Non-pigmented ciliary epithelial cell (primary cell): ENCODE measurements around the gene SPPL2A.
"Not testable (repeated sequence)": the region's sequence is repeated elsewhere in the genome, so short reads cannot be mapped to it uniquely, and the experiment has no call there.

Experiments
- DNase-seq: peaks from one replicate; pipeline ENCODE4 v3.0.0-alpha.2; 2010; ENCODE audit warnings: low read depth

SPPL2A gene, protein sequence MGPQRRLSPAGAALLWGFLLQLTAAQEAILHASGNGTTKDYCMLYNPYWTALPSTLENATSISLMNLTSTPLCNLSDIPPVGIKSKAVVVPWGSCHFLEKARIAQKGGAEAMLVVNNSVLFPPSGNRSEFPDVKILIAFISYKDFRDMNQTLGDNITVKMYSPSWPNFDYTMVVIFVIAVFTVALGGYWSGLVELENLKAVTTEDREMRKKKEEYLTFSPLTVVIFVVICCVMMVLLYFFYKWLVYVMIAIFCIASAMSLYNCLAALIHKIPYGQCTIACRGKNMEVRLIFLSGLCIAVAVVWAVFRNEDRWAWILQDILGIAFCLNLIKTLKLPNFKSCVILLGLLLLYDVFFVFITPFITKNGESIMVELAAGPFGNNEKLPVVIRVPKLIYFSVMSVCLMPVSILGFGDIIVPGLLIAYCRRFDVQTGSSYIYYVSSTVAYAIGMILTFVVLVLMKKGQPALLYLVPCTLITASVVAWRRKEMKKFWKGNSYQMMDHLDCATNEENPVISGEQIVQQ

DNA sequence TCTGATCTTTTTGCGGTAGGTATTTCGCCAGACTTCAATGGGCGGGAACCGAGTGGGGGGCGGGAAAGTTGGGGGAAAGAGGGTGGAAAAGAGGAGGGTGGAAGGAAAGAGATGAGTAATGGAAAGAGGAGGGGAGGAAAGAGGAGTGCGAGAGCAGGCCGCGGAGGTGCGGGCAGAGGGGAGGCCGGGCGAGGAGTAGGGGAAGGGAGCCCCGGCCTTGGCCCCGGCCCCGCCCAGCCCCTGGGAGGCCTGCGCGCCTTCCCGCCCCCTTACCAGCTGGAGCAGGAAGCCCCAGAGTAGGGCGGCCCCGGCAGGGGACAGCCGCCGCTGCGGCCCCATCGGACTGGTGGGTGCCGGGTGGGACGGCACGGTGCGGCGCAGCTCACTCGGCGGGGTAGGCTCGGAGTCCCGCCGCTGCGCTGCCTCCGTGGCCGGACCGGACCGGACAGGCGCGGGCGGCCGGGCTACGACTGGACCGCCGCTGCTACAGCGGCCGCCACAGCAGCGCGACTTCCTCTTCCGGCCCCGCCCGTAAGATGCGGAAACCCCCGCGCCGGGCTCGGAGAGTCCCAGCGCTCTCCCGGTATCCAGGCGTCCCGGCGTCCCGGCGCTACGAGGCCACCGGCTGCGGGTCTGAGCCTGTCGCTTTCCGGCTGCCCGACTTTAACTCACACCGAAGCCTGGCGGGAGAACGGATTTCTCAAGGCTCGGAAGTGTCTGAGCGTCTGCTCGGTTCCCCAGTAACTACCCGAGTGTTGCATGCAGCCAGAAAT lies at the start of gene SPPL2A:
TSS of gene SPPL2A (minus strand) at position 512 of the 773 bp plus-strand sequence. CDS start at position 339, 173 bp downstream.
- peak; percentile 42 for DNase-seq

DNA sequence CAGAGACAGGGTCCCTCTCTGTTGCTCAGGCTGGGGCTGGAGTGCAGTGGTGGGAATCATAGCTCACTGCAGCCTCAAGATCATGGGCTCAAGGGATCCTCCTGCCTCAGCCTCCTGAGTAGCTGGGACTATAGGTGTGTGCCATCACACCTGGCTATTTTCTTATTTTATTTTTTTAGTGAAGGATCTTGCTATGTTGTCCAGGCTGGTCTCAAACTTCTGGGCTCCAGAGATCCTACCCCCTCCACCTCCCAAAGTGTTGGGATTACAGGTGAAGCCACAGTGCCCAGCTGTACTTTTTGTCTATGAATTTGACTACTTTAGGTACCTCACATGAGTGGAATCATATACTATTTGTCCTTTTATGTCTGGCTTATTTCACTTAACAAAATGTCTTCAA lies 49.1 kb upstream of the SPPL2A start:
- DNase-seq: no peak

DNA sequence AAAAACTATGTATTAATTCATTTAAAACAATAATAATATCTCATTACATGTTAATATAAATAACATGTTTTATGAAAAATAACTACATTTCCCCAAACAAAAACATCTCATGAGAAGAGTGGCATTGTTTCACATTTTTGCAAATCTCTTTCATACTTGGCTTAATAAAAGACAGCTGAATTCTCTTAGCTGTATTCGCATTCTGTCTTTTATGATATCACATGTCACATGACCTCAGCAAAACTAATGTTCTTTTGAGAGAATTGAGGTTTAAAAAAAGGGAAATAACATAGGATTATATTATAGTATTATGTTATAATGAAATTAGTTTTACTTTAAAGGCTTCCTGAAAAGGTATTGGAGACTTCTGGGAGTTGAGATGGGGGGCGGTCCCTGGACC lies 48.4 kb upstream of the SPPL2A start:
- DNase-seq: no peak

DNA sequence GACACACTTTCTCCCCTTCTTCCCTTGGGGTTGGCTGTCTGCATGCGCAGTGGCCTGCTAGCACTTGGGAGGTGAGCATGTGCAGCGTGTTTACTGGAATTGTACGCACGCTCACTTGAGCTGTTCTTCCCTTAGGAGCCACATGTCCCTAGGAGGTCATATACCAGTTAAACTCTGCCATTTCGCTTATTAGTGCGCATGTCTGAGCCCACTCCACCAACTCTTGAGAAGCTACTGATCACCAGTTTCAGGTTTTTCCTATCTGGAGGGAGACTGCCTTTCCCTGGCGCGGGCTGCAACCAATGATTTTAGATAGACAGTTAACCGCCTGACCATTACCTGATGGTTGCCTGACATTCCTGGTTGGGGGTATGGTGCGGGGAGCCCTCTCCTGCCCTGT lies 47.6 kb upstream of the SPPL2A start:
- DNase-seq: no peak

DNA sequence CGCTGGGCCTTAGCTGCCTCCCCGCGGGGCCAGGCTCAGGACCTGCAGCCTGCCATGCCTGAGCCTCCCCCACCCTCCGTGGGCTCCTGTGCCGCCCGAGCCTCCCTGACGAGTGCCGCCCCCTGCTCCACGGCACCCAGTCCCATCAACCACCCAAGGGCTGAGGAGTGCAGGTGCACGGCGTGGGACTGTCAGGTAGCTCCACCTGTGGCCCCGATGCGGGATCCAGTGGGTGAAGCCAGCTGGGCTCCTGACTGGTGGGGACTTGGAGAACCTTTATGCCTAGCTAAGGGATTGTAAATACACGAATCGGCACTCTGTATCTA lies 46.6 kb upstream of the SPPL2A start:
- DNase-seq: not testable (repeated sequence)

DNA sequence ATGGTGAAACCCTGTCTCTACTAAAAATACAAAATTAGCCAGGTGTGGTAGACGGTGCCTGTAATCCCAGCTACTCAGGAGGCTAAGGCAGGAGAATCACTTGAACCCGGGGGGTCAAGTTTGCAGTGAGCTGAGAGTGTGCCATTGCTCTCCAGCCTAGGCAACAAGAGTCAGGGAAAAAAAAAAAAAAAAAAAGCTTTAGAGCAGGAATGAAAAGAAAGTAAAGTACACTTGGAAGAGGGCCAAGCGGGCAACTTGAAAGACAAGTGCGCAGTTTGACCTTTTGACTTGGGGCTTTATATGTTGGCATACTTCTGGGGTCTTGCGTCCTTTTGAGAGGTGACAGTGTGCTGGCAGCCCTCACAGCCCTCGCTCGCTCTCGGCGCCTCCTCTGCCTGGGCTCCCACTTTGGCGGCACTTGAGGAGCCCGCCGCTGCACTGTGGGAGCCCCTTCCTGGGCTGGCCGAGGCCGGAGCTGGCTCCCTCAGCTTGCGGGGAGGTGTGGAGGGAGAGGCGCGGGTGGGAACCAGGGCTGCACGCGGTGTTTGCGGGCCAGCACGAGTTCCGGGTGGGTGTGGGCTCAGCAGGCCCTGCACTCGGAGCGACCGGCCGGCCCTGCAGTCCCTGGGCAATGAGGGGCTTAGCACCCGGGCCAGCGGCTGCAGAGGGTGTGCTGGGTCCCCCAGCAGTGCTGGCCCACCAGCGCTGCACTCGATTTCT lies 46.1 kb upstream of the SPPL2A start:
- DNase-seq: not testable (repeated sequence)

DNA sequence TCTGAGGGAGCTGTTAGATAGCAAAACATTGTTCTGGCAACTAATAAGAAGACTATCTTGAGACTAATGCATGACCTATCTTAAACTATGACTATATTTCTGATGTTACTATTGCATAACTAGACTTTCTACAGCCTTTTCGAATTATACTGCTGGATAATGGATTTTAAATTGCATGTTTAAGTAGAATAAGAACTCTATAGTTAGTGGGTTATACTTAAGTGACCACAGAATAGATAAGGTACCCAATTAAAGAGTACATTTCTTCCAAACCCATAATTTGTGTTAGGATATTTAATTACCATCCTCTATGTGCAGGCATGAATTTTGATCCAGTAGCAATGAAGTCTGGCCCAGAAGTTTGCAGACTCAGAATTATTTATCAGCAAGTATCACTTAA lies 44.6 kb upstream of the SPPL2A start:
- DNase-seq: no peak

DNA sequence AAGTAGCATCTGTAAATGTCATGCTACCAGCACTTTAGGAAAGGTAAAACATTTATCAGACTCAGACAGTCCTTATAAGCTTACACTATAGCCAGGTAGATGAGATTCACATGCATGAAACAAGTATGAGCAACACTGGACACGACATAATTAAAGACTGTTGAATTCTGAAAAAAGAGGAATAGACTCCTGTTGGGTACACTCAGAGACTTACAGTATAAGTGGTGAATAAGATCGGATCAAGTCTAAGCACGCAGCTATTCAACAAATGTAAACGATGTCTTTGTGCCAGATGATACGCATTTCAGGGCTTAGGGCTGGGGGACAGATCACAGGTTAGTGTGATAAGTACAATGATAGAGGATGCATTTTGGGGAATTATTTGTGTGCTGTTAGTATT lies 43.2 kb upstream of the SPPL2A start:
- DNase-seq: no peak

DNA sequence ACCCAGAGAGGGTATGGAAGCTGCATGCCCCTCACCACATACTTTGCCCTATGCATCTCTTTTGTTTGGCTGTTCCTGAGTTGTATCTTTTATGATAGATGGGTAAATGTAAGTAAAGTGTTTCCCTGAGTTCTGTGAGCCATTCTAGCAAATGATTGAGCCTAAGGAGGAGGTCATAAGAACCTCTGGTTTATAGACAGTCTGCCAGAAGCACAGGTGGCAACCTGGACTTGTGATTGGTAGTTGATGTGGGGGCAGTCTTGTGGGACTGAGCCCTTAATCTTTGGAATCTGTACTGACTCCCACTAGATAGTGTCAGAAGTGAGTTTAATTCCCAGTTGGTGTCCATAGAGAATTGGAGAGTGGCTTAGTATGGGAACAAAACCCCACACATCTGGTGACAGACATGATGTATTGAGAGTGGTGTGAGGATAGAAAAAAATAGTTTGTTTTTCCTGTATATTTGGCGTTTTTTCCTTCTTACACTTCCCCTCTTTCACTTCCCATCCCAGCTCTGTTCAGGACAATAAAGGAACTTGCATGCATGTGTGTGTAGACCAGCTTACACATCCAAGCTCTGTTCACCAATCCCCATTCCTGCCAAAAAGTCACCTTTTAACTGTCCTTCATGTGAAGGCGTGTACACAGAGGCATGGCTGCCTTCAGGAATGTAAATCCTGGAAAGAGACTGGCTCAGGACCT lies 38.1 kb upstream of the SPPL2A start:
- DNase-seq: no peak

DNA sequence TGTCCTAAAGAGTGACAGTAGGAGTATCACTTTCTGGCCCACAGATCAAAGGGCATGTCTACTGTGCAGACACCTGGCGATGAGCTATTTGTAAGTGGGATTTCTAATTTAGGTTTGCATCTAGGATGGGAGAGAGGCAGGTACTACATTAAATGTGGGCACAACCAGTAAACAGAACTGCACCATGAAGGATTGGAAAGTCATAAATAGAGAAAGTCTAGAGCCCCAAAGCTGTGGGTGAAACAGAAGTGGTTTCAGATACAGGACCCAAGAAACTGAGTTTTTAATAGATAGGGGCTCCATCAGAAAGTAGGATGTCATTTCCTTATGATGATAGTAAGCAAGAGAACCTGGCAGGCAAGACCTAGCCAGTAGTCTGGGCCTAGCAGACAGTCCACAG lies 35.2 kb upstream of the SPPL2A start:
- no peak for DNase-seq

DNA sequence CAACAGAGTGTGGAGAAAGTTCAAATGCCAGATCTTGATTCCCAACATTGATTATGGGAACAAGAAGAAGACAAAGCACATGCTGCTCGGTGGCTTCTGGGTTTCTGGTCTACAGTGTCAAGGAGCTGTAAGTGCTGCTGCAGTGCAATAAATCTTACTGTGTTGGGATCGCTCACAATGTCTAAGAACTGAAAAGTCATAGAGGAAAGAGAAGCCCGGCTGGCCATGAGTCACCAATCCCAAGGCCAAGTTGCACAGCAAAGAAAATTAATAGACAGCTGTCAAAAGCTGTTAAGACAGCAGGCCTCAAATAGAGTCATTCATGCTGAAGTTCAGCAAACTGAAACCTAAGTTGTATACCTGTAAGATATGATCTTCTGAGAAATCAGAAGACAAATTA lies 33.2 kb upstream of the SPPL2A start:
- DNase-seq: no peak

DNA sequence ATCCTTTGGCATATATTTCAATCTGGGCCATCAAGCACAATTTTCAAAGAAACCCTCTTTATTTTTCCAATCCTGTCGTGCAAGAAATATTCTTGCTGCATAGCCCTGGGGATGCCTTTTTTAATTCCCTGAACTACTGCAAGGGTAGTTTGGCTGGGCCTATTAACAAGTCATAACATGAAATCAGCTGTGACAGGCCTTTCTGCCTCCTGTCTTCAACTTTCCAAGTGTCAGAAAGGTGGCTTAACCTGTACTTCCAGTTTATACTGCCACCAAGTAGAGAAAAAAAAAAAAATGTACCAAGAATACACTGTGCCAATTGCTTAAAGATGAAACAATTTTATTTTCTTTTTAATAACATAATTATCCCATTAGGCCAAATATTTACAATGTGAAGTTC lies 32.4 kb upstream of the SPPL2A start:
- DNase-seq: no peak

DNA sequence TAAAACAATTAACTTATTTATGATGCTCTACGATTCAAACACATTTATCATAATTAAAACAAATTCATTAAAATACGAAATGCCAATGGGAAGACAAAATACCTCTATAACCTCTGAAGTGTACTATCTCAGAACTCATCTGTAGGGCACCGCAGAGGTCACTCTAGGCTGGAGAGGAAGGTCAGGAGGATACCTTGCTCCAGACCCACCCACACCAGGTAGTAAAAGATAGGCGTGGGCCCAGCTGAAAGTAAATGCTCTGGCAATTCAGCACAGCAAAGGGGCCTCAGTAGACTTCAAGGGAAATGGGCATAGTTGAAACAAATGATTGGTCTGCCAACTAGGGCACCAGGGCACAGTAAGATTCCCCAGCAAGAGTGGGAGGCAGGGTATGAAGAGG lies 26.0 kb upstream of the SPPL2A start:
- DNase-seq: no peak

DNA sequence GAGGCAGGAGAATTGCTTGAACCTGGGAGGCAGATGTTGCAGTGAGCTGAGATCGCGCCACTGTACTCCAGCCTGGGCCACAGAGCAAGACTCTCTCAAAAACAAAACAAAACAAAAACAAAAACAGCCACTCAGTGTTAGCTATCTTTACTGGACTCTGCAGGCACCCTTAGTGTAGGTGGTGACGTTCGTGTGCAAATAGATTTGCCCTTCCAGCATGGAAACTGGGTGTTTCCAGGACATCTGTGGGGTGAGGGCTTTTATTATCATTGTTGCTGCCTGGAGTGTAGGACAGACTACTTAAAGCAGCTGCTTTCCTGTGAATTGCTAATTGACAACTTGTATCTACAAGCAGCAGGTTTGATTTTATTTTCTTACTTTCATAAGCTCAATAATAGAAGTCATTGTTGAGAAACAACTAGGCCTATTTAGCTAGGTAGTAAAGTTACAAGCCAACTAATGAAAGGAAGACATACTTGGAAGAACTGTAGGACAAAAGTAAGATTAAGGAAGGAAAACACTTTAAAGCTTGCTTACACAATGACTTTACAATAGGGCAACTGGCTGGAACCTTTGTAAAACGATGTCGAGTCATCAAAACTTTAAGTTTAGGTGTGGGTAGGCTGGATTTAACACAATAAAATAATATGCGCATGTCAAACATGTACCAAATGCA lies 25.4 kb upstream of the SPPL2A start:
- no peak for DNase-seq

DNA sequence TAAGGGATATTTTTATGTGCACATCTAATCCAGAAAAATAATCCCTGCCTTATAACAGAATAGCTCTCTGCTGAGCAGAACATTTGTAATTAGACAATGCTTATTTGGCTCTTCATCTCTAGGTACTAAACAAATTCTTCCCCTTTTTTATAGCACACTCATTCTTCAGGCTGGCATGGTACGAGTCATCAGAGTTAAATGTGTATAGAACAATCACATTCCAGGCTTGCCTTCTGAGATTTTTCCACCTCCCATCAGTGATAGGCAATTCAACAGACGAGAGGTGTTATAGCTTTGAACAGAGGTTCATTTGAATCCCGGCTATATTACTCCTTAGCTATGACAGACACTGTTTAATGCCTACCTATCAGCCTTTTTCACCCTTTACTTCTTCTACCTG lies 21.4 kb upstream of the SPPL2A start:
- no peak for DNase-seq

DNA sequence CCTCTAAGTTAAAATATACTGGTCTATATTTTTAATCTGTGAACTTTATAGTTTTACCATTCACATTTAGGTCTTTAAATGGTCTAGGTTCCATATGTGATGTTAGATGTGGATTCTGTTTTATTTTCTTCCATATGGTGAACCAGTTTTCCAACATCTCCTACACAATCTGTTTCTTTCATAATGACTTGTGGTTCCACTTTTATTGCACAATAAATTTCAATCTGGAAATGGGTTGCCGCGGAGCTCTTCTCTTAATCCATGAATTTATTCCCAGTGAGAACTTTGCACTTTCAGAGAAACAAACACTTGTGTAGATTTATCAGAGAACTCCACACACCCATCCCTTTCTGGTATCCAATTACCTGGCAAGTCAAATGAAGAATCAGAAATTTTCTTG lies 20.9 kb upstream of the SPPL2A start:
- DNase-seq: no peak

DNA sequence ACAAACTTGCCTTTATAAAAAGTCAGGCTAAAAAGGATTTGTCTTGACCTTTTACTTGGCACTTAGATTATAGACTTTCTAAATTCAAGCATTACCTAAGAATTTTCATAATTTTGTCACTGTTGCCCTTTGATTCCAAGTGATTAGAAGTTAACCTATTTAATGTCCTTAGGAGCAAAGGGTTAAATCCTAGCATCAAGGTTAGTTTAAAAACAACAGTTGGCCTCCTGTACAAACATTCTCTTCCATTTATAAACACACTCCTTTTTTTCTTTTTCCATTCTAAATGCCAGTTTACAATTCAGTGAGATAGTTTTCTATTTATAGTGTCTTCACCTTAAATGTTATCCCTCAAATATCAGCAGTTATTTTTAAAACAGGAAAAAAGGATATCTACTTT lies 18.4 kb upstream of the SPPL2A start:
- DNase-seq: no peak

DNA sequence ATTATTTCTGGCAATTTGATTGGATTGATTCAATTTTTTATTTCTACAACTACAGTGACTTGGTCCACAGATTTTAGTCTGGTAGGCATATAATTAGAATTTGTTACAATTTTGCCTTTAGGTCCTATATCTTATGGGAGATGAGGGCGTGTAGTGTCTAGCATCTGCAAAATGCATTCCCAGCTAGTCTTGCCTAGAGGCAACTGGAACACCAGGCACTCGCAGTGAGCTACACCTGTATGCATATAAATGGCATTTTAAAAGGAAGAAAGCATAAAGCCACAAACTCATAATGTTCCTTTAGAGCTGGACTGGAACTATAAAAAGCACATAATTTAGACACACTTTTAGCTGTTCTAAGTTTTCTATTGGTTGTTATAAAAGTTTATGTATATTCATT lies 17.9 kb upstream of the SPPL2A start:
- DNase-seq: no peak

DNA sequence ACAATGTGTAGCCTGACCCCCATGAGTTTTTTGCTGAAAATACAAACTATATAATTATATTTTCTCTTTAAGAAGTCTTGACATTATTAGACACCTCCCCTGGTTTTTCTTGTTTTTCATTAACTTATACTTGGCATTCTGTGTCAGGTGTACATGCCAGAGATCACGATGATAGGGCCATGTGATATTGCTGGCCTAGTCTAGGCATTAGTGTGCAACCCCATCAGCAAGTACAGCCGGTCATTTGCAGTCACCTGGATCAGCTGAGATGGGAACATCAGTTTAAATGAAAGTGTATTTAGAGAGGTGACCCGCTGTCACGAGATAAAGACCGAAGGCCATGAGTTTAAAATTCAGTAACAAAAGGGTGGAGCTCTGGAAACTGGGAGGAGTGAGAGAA lies 12.6 kb upstream of the SPPL2A start:
- DNase-seq: no peak

DNA sequence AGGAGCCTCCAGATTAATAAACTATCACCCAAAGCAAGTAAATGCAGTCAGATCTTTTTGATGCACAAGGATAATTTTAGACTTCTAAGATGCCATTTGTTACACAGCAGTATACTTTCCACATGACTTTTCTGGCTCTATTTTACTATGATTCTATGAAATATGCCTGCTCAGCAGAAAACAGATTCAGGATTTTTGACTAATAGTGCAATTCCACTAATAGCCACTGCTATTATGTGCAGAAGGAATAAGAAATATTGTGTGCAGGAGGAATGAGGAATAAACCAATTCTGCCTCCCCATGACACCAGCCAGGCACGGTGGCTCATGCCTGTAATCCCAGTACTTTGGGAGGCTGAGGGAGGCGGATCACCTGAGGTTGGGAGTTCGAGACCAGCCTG lies 11.5 kb upstream of the SPPL2A start:
- no peak for DNase-seq

DNA sequence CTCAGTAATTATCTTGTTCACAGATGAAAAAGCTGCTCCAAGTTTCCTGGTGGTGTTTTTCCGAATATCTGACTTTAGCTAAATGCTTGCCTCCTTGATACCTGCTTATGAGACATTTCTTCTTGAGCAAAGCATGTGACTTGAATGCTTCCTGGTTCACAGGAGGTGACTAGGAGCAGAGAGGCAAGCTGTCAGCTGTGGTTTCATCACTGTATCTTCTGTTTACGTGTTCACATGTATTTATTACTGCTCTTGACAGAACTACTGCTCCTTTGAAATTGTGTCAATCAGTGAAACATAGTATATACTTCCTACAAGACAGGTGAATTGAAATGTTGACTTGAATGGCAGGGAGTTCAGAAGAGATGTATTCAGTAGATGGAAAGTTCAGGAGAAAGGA lies 8.9 kb upstream of the SPPL2A start:
- DNase-seq: no peak

DNA sequence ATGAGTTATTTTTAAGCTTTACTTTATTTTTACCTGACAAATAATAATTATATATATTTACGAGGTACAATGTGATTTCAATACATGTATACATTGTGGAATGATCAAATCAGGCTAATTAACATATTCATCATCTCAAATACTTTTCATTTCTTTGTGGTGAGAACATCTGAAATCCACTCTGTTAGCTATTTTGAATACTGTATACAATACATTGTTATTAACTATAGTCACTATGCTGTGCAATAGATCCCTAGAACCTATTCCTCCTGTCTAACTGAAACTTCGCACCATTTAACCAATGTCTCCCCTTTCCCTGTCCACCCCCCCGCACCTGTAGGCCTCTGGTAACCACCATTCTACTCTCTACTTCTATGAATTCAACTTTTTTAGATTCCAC lies 7.9 kb upstream of the SPPL2A start:
- DNase-seq: no peak
